GM19099 (cell line): ENCODE measurements around the gene DNM3.

Source experiments
- POLR2A ChIP-seq: IDR thresholded peaks from 3 replicates; pipeline ENCODE4 v1.6.1; 2011; ENCODE audit warnings: low read depth; ENCODE audit not compliant: insufficient read length; ENCODE audit errors: extremely low read depth

The DNM3 gene

GRCh38 chr1:172201572-172201971 is 360.3 kb downstream of the DNM3 start:
- TF ChIP-seq POLR2A, result no peak

GRCh38 chr1:172203135-172203823 is 362.0 kb downstream of the DNM3 start:
- TF ChIP-seq POLR2A, result no peak

DNA sequence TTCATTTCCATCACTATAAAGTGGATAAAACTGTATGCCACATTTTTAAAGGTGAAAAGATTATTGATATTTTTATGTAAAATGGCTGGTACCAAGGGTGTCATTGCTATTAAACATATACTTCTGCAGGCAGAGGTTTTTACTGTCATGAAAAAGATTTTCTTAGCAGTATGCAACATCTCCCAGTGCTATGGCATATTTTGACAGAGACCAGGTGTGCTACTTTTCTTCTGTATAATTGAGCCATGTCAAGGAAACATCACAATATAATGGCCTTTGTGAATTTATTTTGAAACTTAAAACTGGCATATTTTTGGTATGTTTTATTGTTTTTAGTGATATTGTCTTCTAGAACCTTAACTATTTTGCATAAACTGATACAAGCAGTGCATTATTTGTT is 362.6 kb downstream of the DNM3 start:
- no peak for TF ChIP-seq POLR2A

DNA sequence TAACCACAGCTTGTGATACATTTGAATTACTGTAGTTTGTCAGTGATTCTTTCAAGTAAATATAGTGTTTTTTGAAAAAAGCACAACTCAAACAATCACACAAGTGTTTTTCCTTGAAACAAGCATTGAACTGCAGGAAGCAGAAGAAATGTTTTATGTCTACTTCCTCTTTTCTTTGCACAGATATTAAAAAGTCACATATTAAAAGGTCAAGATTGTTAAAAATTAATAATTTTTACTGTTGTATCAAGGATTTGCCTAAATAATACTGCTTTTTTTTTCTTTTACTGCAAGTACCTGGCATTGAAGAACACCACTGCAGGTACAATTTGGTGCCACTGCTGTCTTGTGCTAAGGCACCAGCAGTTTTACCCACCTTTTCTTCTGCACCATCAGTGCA is 365.0 kb downstream of the DNM3 start:
- TF ChIP-seq POLR2A, result no peak

GRCh38 chr1:172208635-172209034 is 367.3 kb downstream of the DNM3 start:
- no peak for TF ChIP-seq POLR2A

- no peak for TF ChIP-seq POLR2A
Measured at GRCh38 chr1:172211221-172211620, 369.9 kb downstream of the DNM3 start.

GRCh38 chr1:172212124-172212523 is 370.8 kb downstream of the DNM3 start:
- TF ChIP-seq POLR2A, result no peak

DNA sequence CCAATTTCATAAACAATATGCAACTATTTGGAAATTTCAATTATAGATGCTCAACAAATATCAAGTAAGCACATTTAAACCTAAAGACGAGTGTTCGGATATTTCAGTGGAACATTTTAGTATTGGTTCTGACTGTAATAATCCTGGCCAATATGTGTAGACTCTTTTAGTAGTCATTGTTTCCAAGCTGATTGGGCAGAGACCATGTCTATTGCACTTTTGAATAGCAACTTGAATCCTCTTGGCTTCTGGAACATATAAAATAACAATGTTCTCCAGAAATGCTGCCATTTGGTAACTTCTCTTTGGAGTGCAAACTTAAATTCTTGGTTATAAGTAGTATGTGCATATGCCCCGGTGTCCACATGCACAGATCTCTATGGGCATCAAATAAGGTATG is 373.7 kb downstream of the DNM3 start:
- no peak for TF ChIP-seq POLR2A

GRCh38 chr1:172219966-172220365 is 378.7 kb downstream of the DNM3 start:
- TF ChIP-seq POLR2A, result no peak

DNA sequence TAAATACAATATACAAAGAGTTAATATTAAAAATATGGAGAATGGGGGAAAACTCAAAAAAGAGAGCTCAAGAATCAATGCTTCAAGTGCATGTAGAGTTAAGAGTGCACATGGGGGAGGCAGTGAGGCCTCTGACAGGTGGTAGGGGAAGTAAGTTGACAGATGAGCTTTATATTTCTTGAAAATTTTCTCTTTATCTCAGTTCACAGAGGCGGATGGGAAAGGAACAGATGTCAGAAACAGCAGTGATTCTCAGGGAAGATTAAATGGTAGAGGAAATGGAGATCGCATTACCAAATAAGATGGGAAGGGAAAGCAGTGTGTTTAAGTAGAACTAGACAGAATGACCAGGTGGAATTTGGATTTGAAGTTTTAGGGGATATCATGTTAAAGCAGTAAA is 379.1 kb downstream of the DNM3 start:
- TF ChIP-seq POLR2A, result no peak

DNA sequence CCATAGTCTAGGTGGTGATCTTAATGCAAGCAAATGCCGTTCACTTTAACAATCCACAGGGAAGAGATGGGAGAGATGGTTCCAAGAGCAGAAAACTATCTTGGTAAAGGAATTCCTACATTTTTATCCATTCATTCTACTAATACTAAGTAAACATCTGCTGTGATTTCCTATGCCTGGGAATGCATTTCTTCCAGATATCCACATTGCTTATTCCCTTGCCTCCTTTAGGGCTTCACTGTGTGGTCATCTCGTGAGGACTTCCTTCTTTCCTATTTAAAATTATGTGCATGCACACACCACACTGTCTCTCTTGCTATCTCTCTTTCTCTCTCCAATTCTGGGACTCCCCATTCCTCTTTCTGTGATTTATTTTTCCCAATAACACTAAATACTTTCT is 380.1 kb downstream of the DNM3 start:
- no peak for TF ChIP-seq POLR2A

GRCh38 chr1:172224871-172225270 is 383.6 kb downstream of the DNM3 start:
- TF ChIP-seq POLR2A, result no peak

- no peak for TF ChIP-seq POLR2A
Measured at GRCh38 chr1:172229942-172230341, 388.6 kb downstream of the DNM3 start.

DNA sequence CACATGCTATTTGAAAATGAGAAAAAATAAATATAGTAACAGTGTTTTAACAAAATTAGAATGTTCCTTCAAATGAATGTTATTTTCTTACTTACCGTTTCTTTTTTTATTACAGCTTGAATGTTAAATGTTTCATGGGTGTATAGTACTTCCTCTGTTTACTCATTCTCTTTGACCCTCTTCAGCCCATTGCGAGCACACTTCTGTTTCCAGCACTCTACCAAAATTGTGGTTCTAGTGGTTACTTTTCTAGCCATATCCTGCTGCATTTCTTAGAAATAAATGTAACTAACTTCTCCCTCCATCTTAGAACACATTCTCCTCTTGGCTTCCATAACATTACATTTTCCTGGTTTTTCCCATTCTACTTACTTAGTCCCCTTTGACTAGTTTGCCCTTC is 389.2 kb downstream of the DNM3 start:
- no peak for TF ChIP-seq POLR2A

- TF ChIP-seq POLR2A, result no peak
Measured at GRCh38 chr1:172236958-172237357, 395.7 kb downstream of the DNM3 start.

GRCh38 chr1:172238158-172238557 is 396.9 kb downstream of the DNM3 start:
- no peak for TF ChIP-seq POLR2A

- TF ChIP-seq POLR2A, result no peak
Measured at GRCh38 chr1:172238965-172239364, 397.7 kb downstream of the DNM3 start.
